HG03354 (cell line): ENCODE measurements around the gene BCORL1.

Source experiments
- ATAC-seq: cut with Tn5 transposase; IDR thresholded peaks from one replicate; pipeline ENCODE4 v1.9.1; 2021; ENCODE audit warnings: mild to moderate bottlenecking; ENCODE audit not compliant: unreplicated experiment, poor library complexity, severe bottlenecking

The BCORL1 gene

DNA sequence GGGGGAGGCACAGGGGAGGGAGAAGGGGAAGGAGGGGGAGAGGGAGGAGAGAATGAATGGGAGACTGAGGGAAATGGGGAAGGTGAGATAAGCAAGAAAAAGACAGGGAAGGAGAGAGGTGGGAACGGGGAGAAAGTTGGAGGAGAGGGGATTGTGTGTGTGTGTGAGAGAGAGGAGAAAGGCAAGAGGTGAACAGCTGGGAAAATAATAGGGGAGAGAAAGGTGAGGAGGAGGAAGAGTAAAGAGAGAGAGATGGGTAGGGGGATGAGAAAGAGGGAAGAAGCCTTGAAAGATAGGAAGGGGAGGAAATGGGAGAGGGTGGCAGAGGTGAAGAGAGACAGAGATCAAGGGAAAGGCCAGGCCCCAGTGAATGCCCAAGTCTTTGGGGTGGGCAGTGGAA, 20.1 kb downstream of the BCORL1 start:
- no peak for ATAC-seq

DNA sequence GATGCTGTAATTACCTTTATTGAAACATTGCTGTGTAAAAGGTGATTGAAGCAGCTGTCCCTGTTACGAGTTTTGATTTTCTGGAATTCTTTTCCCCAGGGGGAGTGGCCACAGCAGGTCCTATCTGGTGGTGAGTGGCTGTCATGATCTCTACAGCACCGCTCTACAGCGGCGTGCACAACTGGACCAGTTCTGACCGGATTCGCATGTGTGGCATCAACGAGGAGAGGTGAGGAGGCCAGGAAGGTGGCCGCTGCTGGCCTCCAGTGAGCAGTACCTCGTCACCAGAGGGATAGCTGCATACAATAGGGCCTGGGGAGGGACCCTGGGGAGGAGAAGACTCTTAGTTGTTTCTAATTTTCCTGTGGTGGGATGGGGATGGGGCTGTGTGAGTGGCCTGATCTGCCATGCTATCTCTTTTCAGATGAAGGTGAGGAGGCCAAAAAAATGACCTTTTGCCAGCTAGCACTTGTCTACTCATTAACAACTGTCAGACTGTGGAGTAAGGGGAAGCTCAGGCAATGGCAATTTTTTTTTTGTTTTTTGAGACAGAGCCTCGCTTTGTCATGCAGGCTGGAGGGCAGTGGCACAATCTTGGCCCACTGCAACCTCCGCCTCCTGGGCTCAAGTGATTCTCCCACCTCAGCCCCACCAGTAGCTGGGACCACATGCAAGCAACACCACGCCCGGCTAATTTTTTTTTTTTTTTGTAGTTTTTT, 22.8 kb downstream of the BCORL1 start:
- ATAC-seq, result no peak

DNA sequence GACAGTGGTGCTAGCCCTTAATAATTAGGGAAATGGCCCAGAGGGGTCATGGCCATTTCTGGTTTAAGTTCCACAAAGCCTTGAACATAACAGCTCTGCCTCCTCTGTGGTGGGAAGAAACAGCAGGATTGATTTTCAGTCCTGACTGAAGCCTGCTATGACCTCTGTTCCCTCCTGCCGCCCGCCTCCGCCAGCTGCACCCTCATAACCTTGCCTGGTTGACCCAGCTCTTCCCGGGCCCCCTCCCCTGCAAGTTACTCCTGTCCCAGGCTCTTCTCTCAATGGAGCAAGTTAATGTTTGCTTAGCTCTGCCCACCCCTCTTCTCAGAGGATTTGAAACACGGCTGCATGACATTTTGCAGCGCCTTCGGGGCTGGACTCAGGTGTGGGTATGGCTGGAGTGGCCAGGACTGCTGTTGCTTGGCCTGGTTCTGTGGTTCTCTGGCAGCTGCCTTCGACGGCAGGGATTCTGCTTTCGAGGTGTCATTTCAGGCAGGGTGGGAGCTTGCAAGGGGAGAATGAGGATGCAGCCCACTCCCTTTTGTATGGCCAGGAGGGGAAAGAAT, 27.3 kb downstream of the BCORL1 start:
- ATAC-seq, result no peak

DNA sequence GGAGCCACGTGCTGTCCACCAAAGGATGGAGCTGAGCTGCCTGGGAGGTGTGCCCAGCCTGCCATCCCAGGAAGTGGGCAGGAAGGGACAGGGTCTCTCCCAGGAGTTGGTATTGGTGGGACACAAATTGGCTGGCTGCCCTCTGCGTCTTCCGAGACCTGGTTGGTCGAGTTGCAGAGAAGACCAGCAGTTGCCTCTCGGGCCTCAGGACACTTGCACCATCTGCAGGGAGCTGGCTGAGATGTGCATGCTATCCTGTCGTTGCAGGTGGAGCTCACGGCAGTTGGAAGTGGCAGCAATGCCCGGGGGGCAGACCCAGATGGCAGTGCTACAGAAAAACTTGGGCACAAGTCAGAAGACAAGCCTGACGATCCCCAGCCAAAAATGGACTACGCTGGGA, 30.2 kb downstream of the BCORL1 start:
- ATAC-seq, result no peak

DNA sequence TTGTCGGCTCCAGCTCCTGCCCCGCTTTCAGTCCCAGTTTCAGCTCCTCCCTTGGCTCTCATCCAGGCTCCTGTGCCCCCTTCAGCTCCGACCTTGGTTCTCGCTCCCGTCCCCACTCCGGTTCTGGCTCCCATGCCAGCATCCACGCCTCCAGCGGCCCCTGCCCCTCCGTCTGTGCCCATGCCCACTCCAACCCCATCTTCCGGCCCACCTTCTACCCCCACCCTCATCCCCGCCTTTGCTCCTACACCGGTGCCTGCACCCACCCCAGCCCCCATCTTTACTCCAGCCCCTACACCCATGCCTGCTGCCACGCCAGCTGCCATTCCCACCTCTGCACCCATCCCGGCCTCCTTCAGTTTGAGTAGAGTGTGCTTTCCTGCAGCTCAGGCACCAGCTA, 31.2 kb downstream of the BCORL1 start:
- no peak for ATAC-seq

DNA sequence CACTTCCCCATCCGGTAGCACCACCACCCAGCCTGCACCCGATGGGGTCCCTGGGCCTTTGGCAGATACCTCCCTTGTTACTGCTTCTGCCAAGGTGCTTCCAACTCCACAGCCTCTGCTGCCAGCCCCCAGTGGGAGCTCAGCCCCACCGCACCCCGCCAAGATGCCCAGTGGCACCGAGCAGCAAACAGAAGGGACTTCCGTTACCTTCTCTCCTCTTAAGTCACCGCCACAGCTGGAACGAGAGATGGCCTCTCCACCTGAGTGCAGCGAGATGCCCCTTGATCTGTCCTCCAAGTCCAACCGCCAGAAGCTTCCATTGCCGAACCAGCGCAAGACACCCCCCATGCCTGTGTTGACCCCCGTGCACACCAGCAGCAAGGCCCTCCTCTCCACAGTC, 31.9 kb downstream of the BCORL1 start:
- ATAC-seq, result no peak

DNA sequence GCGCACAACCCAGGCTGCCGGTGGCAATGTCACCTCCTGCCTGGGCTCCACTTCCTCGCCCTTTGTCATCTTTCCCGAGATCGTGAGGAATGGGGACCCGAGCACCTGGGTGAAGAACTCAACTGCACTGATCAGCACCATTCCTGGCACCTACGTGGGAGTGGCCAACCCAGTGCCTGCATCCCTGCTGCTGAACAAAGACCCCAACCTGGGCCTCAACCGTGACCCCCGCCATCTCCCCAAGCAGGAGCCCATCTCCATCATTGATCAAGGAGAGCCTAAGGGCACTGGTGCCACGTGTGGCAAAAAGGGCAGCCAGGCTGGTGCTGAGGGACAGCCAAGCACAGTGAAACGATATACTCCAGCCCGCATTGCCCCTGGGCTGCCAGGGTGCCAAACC, 32.3 kb downstream of the BCORL1 start:
- no peak for ATAC-seq

DNA sequence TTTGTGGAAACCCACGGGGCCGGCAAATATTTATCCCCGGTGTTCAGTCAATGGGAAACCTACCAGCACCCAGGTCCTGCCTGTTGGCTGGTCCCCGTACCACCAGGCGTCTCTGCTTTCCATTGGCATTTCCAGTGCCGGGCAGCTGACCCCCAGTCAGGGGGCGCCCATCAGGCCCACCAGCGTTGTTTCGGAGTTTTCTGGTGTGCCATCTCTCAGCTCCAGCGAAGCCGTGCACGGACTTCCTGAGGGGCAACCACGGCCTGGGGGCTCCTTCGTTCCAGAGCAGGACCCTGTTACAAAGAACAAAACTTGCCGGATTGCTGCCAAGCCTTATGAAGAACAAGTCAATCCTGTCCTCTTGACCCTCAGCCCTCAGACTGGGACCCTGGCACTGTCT, 32.7 kb downstream of the BCORL1 start:
- no peak for ATAC-seq

DNA sequence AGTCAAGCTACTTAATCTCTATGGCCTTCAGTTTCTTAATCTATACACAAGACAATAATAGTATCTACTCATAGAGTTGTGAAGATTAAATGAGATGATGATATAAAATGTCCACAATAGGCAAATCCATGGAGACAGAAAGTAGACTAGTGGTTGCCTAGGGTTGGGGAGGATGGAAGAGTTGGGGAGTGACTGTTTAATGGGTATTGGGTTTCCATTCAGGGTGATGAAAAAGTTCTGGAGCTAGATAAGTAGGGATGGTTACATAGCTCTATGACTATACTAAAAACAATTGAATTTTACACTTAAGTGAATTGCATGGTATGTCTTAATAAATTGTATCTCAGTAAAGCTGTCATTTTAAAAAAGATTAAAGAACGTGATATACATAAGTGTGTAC, 35.7 kb downstream of the BCORL1 start:
- no peak for ATAC-seq

DNA sequence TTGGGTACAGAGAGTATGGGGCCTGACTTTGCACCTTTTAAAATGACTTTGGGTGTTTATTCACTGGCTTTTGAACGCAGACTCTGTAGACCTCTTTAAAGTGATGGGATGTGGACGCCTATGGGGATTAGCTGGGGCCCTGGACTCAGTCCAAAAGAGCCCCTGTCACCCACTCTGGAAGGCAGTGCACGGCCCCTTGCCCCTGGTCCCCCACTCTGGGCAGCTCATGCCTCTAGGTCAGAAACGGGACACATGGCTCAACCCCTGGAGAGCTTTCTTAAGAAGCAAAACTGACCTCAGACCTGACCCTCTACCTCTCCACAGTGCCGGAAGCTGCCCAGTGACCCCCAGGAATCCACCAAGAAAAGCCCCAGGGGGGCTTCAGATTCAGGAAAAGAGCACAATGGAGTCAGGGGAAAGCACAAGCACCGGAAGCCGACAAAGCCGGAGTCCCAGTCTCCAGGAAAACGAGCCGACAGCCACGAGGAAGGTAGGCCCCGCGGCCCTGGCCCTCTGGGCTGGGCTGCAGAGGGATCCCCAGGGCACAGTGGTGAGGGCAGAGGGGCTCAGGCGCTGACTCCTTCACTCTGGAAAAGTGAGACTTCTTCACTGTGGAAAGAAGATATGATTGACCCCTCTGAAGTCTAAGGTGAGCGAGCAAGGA, 38.4 kb downstream of the BCORL1 start:
- ATAC-seq, result no peak

DNA sequence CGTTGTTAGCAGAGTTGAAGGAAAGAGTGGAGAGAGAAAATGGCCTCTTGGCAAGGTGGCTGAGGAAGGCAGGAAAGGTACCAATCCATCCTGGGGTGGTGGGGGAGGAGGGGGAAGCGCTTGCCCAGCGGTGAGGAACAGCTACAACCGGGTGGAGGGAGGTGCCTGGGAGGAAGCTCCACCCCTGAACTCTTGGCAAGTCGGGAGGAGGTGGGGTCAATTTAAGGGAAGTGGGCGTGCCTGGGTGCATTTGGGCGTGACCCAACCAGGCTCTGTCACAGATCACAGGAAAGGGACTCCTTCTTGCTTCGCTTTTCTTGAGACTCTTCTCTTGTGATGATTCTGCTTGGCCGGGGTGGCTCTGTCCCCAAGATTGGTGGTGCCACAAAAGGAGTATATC, 41.7 kb downstream of the BCORL1 start:
- peak; percentile 100 for ATAC-seq

DNA sequence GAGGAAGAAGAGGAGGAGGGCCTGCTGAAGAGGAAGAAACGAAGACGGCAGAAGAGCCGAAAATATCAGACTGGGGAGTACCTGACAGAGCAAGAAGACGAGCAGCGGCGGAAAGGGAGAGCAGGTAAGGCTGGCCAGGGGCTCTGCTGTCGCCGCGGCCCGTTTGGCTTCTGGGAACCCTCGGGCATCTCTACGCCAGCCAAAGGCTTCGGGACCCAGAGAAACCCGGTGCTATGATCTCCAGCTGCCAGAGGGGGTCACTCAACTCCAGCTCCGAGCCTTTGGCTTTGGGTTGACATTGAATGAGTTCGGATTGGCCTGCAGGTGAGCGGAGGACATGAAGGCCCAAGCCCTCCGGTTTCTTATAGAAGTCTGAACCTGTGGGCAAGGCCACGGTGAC, 42.8 kb downstream of the BCORL1 start:
- ATAC-seq, result no peak

DNA sequence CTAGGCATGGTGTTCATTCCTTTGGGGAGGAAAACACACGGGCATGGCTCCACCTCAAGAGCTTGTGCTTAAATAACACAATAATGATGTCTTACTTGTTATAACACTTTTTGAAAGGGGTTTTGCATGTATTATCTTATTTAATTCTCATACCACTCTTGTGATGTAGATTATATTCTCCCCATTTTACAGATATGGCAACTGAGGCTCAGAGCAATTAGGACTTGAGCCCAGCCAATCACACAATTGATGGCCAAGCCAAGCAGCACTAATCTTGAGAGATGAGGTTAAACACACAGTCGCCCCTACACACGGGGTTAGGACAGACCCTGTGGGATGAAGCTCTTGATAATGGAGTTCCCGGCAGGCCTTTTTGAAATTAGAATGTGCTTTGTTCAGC, 45.1 kb downstream of the BCORL1 start:
- no peak for ATAC-seq

DNA sequence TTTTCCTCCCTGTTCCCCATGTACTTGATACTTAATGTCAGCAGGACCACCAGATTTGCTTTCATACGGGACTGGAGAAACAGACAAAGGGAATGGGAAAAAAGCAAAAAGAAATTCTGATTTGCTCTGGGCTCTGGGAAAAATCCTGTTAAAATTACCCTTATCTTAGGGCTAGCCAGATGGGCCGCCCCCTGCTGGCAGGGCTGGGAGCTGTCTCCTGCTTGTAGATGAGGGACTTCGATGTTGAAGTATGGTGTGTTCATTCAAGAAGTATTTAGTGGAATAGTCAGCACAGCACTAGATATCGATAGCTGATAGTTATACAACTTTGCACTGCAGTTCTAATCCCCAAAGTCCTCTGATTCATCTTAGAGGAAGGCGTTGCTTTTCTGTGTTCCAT, 45.8 kb downstream of the BCORL1 start:
- ATAC-seq, result no peak

DNA sequence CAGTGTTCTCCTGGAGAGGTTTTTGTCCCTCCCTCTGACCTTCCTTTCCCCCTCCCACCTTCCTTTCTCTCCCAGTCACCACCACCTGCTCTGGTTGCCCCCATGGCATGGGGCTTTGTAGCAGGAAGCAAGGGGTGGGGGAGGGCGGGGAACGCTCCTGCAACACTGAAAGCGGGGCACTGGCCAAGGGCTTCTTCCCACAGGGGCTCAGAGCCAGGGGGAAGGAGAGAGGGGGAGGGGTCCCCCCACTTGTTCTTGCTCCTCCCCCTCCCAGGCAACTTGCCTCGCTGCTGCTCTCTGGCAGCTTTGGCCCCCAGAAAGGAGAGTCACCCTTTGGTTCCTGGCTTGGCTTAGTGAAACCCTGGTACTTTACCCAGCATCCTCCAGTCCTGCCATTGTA, 48.4 kb downstream of the BCORL1 start:
- no peak for ATAC-seq

DNA sequence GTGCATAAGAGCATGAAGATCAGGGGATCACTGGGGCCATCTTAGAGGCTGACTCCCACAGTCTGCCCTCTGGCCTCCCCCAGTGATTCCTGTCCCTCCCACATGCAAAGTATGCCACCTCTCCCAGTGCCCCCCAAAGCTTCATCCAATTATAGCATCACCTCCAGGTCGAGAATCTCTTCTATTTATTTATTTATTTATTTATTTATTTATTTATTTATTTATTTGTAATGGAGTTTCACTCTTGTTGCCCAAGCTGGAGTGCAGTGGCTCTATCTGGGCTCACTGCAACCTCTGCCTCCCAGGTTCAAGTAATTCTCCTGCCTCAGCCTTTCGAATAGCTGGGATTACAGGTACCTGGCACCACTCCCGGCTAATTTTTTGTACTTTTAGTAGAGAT, 50.1 kb downstream of the BCORL1 start:
- no peak for ATAC-seq

DNA sequence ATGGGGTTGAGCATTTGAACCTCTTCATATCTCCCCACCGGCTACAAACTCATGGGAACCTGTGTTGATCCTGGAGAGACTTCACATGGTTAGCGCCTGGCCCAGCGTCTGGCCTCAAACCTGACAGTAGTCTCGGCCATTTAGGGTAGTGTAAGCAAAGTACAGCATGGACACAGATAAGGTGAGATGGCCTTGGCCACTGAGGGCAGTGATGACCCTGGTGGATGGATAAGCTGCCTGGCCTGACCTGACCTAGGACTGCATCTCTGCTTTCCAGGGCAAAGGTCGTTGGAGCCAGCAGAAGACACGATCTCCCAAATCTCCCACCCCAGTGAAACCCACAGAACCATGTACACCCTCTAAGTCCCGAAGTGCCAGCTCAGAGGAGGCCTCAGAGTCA, 51.7 kb downstream of the BCORL1 start:
- no peak for ATAC-seq

DNA sequence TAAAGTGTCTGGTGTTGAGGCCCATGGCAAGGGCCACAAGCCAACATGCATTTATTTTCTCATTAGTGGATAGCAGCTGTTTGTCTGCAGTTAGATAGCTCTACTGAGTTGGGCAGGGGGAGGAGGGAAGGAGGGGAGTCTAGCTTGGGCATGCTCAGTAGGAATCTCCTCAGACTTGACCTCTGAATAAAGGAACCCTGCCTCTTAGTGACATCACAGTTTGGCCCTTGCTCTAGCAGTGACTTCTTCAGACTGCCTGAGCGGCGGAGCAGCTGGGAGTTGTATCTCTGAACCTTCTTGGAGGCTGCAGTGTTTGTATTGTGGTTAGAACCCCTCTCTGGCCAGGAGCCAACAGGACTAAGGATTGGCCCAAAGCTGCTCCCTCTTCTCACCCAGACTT, 57.4 kb downstream of the BCORL1 start:
- ATAC-seq, result no peak

DNA sequence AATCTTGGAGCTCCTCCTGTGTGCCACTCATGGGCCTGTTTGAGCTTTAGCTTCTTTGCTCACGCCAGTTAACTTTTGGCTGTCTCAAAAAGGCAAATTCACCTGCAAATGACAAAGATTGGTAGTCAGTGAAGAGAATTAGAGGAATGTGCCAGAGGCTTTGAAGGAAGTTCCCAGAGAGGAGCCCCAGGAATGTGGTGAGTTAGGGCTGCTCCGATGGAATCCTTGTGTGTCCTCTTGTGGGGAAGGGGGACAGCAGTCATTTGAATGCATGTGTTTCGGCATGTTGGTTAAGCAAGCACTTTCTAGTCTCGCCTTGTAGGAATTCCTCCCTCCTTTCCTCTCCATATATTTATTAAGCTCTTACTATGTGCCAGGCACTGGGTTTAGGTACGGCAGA, 65.0 kb downstream of the BCORL1 start:
- ATAC-seq, result no peak

DNA sequence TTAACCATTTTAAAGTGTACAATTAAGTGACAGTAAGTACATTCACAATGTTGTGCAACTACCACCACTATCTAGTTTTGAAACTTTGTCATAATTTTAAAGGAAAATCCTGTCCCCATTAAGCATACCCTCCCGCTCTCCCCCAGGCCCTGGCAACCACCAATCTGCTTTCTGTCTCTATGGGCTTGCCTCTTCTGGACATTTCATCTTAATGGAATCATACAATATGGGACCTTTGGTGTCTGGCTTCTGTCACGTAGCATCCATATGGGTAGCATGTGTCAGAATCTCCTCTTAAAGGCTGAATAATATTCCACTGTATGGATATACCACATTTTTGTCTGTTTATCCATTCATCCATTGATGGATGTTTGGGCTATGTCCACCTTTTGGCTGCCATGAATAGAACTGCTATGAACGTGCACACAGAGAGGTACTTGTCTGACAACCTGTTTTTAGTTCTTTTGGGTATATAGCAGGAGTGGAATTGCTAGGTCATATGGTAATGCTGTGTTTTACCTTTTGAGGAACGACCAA, 66.3 kb downstream of the BCORL1 start:
- no peak for ATAC-seq

DNA sequence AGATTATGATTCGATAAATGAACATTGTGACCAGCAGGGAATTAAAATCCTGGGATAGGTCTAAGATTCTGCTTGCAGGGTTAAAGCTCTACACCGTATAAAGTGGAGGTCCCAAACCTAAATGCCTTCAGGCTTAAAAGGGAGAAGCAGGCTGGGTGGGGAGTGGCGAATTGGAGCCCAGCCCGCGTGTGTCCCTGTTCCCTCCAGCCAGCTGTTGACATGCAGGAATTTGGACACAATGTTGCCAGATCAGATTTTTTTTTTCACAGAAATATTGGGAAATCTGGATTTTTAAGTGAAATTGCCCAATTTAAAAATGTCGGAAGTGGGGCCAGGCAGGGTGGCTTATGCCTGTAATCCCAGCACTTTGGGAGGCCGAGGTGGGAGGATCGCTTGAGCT, 67.4 kb downstream of the BCORL1 start:
- ATAC-seq, result no peak
